ENCODE measurements around the gene DNAI2. TPM values are rescaled to one million over a fixed set of nuclear protein-coding genes. Genes with fewer than 3 reads are reported as not detected.

The DNAI2 gene
- total RNA-seq, 1 experiment from 2014 or later = 0.26 TPM

DNA sequence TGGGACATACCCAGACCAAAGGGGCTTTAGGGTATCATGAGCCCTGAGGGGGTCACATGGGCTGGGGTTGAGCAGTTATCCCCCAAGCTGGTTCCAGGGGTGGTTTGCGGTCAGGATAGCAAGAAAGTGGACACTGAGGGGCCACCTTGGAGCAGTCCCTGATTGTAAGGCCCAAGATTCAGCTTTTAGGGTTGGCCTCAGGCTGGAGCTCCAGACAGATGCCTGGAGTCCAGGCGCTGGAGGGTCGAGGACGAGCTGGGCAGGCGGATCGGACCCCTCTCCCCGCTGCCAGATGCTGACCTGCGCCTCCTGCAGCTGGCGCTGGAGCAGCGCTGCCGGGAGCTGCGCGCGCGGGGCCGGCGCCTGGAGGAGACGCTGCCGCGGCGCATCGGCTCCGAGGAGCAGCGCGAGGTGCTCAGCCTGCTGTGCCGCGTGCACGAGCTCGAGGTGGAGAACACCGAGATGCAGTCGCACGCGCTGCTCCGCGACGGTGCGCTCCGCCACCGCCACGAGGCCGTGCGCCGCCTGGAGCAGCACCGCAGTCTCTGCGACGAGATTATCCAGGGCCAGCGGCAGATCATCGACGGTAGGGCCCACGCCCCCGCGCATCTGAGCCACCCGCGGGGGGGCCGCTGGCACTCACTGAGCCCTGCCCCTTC is 77.6 kb downstream of the DNAI2 start (continued):
- no peak for TF ChIP-seq ZNF396 (CRISPR knock-in tag; IDR thresholded peaks at IDR 0.05; ENCODE audit: borderline replicate concordance)
- peak; percentile 96; the same call in 1 of the 2 replicates for TF ChIP-seq ZNF138 (CRISPR knock-in tag; conservative IDR thresholded peaks at IDR 0.05)
- no peak for TF ChIP-seq GABPB1 (CRISPR knock-in tag; IDR thresholded peaks at IDR 0.05)
- TF ChIP-seq ZNF281 (CRISPR knock-in tag; IDR thresholded peaks at IDR 0.05) = peak; percentile 91
- peak; percentile 89 for TF ChIP-seq ZNF219 (CRISPR knock-in tag; IDR thresholded peaks at IDR 0.05; ENCODE audit: borderline replicate concordance)
- TF ChIP-seq ZNF232 (CRISPR knock-in tag; IDR thresholded peaks at IDR 0.05) = peak; percentile 88
- peak; percentile 94; the same call in 1 of the 2 replicates for TF ChIP-seq CBFB (CRISPR knock-in tag; IDR thresholded peaks at IDR 0.05; ENCODE audit: low read depth)
- TF ChIP-seq FOXK1 (CRISPR knock-in tag; IDR thresholded peaks at IDR 0.05) = peak; percentile 79
- TF ChIP-seq, protein P1, sequence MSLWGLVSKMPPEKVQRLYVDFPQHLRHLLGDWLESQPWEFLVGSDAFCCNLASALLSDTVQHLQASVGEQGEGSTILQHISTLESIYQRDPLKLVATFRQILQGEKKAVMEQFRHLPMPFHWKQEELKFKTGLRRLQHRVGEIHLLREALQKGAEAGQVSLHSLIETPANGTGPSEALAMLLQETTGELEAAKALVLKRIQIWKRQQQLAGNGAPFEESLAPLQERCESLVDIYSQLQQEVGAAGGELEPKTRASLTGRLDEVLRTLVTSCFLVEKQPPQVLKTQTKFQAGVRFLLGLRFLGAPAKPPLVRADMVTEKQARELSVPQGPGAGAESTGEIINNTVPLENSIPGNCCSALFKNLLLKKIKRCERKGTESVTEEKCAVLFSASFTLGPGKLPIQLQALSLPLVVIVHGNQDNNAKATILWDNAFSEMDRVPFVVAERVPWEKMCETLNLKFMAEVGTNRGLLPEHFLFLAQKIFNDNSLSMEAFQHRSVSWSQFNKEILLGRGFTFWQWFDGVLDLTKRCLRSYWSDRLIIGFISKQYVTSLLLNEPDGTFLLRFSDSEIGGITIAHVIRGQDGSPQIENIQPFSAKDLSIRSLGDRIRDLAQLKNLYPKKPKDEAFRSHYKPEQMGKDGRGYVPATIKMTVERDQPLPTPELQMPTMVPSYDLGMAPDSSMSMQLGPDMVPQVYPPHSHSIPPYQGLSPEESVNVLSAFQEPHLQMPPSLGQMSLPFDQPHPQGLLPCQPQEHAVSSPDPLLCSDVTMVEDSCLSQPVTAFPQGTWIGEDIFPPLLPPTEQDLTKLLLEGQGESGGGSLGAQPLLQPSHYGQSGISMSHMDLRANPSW (CRISPR knock-in tag; conservative IDR thresholded peaks at IDR 0.05; ENCODE audit: low read depth) = 0 out of 2 replicates have a peak, but pooled peaks have one; percentile 58
- TF ChIP-seq, protein P2, sequence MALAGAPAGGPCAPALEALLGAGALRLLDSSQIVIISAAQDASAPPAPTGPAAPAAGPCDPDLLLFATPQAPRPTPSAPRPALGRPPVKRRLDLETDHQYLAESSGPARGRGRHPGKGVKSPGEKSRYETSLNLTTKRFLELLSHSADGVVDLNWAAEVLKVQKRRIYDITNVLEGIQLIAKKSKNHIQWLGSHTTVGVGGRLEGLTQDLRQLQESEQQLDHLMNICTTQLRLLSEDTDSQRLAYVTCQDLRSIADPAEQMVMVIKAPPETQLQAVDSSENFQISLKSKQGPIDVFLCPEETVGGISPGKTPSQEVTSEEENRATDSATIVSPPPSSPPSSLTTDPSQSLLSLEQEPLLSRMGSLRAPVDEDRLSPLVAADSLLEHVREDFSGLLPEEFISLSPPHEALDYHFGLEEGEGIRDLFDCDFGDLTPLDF (CRISPR knock-in tag; IDR thresholded peaks at IDR 0.05) = peak; percentile 90
- TF ChIP-seq TEAD1 (CRISPR knock-in tag; IDR thresholded peaks at IDR 0.05) = peak; percentile 92
- TF ChIP-seq, protein P3, sequence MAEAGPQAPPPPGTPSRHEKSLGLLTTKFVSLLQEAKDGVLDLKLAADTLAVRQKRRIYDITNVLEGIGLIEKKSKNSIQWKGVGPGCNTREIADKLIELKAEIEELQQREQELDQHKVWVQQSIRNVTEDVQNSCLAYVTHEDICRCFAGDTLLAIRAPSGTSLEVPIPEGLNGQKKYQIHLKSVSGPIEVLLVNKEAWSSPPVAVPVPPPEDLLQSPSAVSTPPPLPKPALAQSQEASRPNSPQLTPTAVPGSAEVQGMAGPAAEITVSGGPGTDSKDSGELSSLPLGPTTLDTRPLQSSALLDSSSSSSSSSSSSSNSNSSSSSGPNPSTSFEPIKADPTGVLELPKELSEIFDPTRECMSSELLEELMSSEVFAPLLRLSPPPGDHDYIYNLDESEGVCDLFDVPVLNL (CRISPR knock-in tag; IDR thresholded peaks at IDR 0.05; ENCODE audit: borderline replicate concordance, low read depth) = 0 out of 2 replicates have a peak, but pooled peaks have one; percentile 44
- TF ChIP-seq E2F5 (CRISPR knock-in tag; IDR thresholded peaks at IDR 0.05) = peak; percentile 60; the same call in 1 of the 2 replicates
- peak; percentile 70 for TF ChIP-seq USF1 (CRISPR knock-in tag; IDR thresholded peaks at IDR 0.05)
- TF ChIP-seq SP1 (CRISPR knock-in tag; conservative IDR thresholded peaks at IDR 0.05) = peak; percentile 51
- no peak for TF ChIP-seq ZSCAN18 (CRISPR knock-in tag; IDR thresholded peaks at IDR 0.05)
- TF ChIP-seq CREB1 (CRISPR knock-in tag; IDR thresholded peaks at IDR 0.05) = peak; percentile 86
- TF ChIP-seq, protein P4, sequence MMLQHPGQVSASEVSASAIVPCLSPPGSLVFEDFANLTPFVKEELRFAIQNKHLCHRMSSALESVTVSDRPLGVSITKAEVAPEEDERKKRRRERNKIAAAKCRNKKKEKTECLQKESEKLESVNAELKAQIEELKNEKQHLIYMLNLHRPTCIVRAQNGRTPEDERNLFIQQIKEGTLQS (CRISPR knock-in tag; conservative IDR thresholded peaks at IDR 0.05) = 0 out of 2 replicates have a peak, but pooled peaks have one; percentile 53
- peak; percentile 89; the same call in 1 of the 2 replicates for TF ChIP-seq ETV6 (CRISPR knock-in tag; IDR thresholded peaks at IDR 0.05)
- TF ChIP-seq EMX1 (CRISPR knock-in tag; IDR thresholded peaks at IDR 0.05) = no peak
- TF ChIP-seq, protein P5, sequence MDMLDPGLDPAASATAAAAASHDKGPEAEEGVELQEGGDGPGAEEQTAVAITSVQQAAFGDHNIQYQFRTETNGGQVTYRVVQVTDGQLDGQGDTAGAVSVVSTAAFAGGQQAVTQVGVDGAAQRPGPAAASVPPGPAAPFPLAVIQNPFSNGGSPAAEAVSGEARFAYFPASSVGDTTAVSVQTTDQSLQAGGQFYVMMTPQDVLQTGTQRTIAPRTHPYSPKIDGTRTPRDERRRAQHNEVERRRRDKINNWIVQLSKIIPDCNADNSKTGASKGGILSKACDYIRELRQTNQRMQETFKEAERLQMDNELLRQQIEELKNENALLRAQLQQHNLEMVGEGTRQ (CRISPR knock-in tag; IDR thresholded peaks at IDR 0.05) = peak; percentile 44
- peak; percentile 80; the same call in 1 of the 2 replicates for TF ChIP-seq RELA (CRISPR knock-in tag; IDR thresholded peaks at IDR 0.05; ENCODE audit: borderline replicate concordance)
- TF ChIP-seq, protein P6, sequence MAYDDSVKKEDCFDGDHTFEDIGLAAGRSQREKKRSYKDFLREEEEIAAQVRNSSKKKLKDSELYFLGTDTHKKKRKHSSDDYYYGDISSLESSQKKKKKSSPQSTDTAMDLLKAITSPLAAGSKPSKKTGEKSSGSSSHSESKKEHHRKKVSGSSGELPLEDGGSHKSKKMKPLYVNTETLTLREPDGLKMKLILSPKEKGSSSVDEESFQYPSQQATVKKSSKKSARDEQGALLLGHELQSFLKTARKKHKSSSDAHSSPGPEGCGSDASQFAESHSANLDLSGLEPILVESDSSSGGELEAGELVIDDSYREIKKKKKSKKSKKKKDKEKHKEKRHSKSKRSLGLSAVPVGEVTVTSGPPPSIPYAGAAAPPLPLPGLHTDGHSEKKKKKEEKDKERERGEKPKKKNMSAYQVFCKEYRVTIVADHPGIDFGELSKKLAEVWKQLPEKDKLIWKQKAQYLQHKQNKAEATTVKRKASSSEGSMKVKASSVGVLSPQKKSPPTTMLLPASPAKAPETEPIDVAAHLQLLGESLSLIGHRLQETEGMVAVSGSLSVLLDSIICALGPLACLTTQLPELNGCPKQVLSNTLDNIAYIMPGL (CRISPR knock-in tag; IDR thresholded peaks at IDR 0.05) = no peak; the same call in 1 of the 2 replicates
- peak; percentile 98 for TF ChIP-seq FOXP1 (CRISPR knock-in tag; IDR thresholded peaks at IDR 0.05; ENCODE audit: borderline replicate concordance)

Data from WTC11 (cell line).